ENCODE data around the gene SERPINA10.
"Not testable (repeated sequence)": the region's sequence is repeated elsewhere in the genome, so short reads cannot be mapped to it uniquely, and the experiment has no call there.

SERPINA10 gene

GRCh38 chr14:94285158-94285557 lies 7.9 kb downstream of the SERPINA10 start:
- in situ Hi-C loops (cut with MboI; ENCODE audit: low sequenced_read_pairs, unreplicated experiment), result no loop called here
- no peak for DNase-seq (ENCODE audit: low spot score)
- no peak for TF ChIP-seq CTCF (IDR thresholded peaks at IDR 0.05; ENCODE audit: borderline replicate concordance, control extremely low read depth, extremely low read depth, insufficient read depth, missing control alignments)

GRCh38 chr14:94284221-94284620 lies 8.8 kb downstream of the SERPINA10 start:
- in situ Hi-C loops (cut with MboI; ENCODE audit: low sequenced_read_pairs, unreplicated experiment), result no loop called here
- no peak for TF ChIP-seq CTCF (IDR thresholded peaks at IDR 0.05; ENCODE audit: borderline replicate concordance, control extremely low read depth, extremely low read depth, insufficient read depth, missing control alignments)

GRCh38 chr14:94282991-94283723 lies 9.9 kb downstream of the SERPINA10 start:
- no peak for DNase-seq (ENCODE audit: low spot score)
- TF ChIP-seq CTCF (IDR thresholded peaks at IDR 0.05; ENCODE audit: borderline replicate concordance, control extremely low read depth, extremely low read depth, insufficient read depth, missing control alignments), result no peak
- in situ Hi-C loops (cut with MboI; ENCODE audit: low sequenced_read_pairs, unreplicated experiment), result no loop called here

More at GRCh38 chr14:94284221-94284620, 8.8 kb downstream of the SERPINA10 start:
- no peak for DNase-seq (ENCODE audit: low spot score)

GRCh38 chr14:94278731-94279130 lies 14.3 kb downstream of the SERPINA10 start:
- TF ChIP-seq CTCF (IDR thresholded peaks at IDR 0.05; ENCODE audit: borderline replicate concordance, control extremely low read depth, extremely low read depth, insufficient read depth, missing control alignments), result no peak
- in situ Hi-C loops (cut with MboI; ENCODE audit: low sequenced_read_pairs, unreplicated experiment), result no loop called here
- DNase-seq (ENCODE audit: low spot score), result no peak

- in situ Hi-C loops (cut with MboI; ENCODE audit: low sequenced_read_pairs, unreplicated experiment); DNase-seq (ENCODE audit: low spot score): not testable (repeated sequence)
These were observed 16.0 kb downstream of the SERPINA10 start for GRCh38 chr14:94276898-94277561.

GRCh38 chr14:94269156-94269555 lies 23.9 kb downstream of the SERPINA10 start:
- in situ Hi-C loops (cut with MboI; ENCODE audit: low sequenced_read_pairs, unreplicated experiment), result no loop called here
- no peak for DNase-seq (ENCODE audit: low spot score)
- no peak for TF ChIP-seq CTCF (IDR thresholded peaks at IDR 0.05; ENCODE audit: borderline replicate concordance, control extremely low read depth, extremely low read depth, insufficient read depth, missing control alignments)

- DNase-seq (ENCODE audit: low spot score); in situ Hi-C loops (cut with MboI; ENCODE audit: low sequenced_read_pairs, unreplicated experiment): not testable (repeated sequence)
These were observed 24.5 kb downstream of the SERPINA10 start for GRCh38 chr14:94268582-94268981.
